Middle frontal gyrus (tissue), 1 donor: Measurements from ENCODE around the gene CIITA.
"Not testable (repeated sequence)": the region's sequence is repeated elsewhere in the genome, so short reads cannot be mapped to it uniquely, and the experiment has no call there.

Source experiments
- DNase-seq: peaks from one replicate; pipeline ENCODE4 v3.0.0-alpha.2; 2015; ENCODE audit warnings: low spot score; ENCODE audit errors: extremely low spot score

Gene CIITA

DNA sequence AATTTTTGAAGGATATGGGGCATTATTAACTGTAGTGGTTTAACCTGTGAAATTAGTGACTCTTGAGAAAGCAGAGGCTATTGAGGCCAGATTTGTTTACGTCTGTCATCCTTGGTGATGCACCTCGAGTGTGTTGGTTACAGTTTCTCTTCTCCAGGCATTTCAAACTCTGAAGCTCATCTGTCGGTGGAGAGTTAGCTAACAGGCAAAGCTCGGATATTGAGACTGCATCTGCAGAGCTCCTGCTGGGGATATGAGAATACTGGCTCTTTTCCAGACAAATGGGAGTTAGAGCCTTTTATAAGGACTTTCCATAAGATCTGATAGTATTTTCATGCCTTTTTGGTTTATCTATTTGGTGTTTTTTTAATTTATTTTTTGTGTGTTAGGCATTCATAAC, 74.0 kb downstream of the CIITA start:
- DNase-seq = no peak

DNA sequence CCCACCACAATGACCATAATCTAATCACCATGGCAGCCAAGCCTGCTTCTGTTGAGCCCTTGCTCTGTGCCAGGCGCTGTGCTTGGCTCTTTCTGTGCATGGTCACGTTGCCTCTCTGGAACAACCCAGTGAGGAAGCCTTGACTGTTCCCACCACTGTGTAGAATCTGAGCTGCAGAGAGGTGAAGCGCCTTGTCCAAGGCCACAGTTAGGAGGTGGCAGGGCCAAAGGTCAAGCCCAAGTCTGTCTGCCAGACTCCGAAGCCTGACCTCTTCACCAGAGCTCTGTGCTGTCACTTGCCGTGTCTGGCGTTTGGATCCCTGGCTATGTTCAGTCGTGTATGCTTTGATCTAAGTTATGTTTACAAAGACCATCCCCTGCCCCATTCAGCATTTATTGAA, 77.9 kb downstream of the CIITA start:
- no peak for DNase-seq

DNA sequence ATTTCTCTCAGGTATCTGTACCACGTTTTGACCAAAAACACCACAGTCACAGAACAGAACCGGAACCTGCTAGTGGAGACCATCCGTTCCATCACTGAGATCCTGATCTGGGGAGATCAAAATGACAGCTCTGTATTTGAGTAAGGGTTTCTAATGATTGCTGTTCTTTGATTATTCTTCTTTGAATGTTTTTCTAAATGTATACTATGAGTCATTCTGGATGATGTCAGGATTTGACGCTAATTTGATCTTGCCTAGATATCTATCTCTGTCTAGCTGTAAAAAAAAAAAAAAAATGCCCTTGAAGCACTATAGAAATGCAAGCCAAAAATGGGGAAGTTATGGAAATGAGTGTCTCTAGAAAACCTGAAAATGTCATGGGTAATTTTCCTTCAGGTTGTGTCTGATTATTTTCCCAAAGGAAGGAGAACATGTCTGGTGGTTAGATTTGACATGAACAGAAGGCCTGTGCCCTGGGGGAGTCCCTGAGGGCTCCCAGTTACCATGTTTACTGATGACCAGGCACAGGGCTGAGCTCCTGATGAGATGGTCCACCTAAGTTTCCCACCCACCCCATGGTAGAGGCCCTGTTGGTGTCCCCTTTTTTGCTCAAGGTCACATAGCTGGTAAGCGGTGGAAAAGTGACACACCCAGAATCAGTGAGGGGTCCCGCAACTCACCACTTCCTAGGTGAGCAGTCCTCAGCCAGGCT, 80.9 kb downstream of the CIITA start:
- DNase-seq = no peak

DNA sequence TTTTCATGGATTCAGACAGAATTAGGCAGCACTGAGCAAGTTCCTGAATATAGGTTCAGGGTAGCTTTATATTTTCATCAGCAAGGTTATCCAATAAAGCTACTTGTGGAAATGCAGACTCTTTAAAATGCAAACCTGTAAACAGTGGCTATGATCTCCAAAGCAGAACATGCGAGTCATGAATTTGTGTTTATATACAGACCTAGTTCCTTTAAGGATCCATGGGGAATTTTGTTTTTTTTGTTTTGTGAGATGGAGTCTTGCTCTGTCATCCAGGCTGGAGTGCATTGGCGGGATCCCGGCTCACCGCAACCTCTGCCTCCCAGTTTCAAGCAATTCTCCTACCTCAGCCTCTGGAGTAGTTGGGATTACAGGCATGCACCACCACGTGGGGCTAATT, 82.2 kb downstream of the CIITA start:
- DNase-seq = no peak

DNA sequence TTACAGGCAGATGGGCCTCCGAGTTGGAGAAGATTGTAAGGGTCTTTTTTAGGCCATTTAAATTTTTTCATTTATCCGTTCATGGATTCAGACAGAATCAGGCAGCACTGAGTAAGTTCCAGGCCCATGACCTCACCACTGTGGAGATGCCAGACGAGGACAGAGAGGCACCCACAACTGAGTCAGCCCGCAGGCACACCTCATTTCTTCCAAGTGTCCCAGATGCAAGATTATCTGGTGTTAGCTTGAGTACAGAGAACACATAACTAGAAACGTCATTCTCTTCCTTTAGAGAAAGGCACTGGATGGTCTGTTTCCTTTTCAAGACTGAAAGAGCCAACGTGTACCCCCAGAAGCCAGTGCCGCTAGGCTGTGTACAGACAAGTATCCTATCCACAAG, 84.2 kb downstream of the CIITA start:
- DNase-seq = no peak

DNA sequence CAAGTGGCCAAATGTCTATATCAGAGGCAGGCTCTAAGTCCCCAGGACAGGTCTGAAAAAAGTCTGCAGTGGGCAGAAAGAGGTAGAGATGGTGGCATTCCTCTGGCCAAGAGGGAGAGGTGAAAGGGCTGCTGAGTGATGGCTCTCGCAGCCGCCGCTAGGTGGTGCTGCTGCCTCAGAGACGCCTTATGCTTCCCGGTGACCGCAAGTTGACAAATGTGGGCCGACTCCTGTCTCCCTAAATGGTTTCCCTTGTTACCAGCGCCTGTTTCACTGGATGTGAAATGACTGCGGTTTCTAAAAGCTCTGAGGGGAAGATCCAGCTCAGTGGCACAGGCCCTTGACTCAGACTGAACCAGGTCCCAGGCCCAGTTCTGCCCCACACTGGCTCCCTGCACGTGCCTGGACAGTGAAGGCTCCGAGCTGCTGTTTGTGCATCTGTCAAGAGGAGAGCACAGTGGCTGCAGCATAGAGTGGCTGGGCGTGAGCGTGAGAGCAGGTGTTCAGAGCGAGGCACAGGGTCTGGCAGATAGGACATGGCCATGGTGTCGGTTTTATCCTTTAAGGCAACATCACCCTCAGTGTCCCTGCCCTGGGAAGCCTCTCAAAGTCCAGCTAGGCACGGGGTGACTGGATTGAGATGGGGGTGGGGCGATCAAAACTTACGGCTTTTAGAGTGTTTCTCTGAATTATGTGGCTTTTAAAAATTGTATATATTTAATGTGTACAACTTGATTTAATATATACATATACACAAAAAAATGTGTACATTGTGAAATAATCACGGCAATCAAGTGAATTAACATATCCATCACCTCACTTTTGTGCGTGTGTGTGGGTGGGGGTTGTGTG, 87.3 kb downstream of the CIITA start:
- peak; percentile 78 for DNase-seq

DNA sequence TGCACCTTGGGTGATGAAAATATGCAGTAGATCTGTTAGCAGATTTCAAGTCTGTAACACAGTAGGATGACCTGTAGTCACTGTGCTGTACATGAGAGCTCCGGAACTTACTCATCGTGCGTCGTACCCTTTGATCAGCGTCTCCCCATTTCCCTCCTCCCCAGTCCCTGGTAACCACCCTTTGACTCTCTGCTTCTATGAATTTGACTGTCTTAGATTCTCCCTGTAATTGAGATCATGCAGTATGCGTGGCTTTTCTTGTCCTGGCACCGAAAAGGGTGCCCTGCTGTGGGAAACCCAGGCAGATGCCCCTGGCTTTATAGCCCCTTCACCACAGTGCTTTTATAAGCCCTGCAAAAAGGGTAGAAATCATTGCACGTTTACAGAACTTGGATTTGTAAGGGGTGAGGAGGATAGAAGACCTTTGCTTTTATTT, 87.9 kb downstream of the CIITA start:
- DNase-seq = no peak

DNA sequence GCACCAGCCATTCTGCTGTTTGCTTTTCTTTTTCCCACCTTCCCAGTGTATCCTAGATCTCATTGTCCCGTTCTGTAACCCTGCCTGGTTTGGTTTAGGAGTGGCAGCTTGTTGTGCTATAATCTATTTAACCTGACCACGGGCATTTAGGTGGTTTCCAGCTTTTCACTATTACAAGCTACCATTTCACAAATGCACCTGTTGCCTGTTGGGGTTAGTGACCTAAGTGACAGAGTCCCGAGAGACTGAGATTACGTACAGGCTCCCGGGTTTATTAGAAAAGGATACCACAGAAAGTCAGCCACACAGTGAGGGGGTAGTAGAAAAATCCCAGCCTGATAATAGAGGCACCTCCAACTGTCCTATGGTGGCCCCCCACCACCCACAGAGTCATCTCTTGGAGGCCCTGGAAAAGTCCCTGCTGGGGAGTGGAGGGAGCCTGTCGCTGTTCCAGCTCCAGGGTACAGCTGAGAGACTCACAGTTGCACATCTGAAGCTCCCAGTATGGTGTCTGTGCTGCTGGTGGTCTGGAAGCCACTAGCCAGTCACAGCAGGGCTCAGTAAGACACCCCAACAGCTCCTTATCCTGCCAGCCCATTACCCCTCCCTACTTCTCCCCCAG, 88.5 kb downstream of the CIITA start:
- DNase-seq = no peak

DNA sequence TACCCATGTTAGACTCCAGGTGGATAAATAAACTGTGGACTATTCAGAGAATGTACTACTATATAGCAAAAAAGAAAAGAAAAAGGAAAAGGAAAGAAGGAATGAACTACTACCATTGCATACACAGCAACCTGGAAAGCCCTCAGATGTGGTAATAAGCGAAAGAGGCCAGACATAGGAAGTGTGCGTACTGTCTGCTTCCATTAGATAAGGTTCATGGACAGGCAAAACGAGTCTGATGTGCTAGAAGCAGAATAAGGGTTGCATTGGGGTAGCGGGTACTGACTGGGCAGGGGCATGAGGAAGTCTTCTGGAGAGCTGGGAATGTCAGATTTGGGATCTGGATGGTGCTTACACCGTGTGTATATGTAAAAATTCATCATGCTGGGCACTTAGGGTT, 89.1 kb downstream of the CIITA start:
- no peak for DNase-seq

DNA sequence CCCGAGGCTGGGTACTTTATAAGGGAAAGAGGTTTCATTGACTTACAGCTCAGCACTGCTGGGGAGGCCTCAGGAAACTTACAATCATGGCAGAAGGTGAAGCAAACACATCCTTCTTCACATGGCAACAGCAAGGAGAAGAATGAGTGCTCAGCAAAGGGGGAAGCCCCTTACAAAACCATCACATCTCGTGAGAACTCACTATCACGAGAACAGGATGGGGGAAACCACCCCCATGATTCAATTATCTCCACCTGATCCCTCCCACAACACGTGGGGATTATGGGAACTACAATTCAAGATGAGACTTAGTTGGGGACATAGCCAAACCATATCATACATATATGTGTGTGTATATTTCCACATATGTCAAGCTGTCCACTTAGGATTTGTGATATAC, 89.6 kb downstream of the CIITA start:
- DNase-seq = not testable (repeated sequence)

DNA sequence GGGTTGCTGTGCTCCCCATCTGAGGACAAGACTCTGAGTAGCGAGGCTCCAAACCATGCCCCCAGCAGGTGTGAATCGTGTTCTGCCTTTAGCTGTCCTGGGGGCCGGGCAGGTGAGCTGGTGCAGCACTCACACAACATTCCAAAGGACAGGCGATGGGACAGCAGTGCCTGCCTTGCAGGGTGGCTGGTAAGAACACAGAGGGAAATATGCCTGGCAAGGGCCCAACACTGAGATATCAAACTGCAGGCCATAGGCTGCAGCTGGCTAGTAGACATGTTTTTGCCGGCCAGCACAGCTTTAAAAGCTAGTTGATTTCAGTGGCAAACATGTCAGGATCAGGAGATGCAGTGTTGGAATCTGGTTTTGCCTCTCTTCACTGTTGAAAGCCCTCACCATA, 91.0 kb downstream of the CIITA start:
- no peak for DNase-seq

DNA sequence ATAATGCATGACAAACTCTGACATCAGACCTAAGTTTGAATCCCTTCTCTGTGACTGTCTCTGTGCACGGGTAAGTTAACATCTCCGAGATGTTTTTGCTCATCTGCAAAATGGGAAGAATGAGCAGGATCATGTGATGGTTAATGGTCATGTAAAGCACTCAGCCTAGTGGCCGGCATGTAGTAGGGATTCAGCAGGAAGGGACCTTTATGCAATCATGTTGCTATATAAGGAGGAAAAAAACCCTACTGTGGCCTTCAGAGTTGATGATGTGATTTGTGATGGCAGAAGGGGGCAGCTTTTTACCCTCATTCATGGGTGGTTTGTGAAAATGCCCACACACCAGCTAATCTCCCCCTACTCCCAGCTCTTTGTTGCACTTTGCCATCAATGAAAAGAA, 91.5 kb downstream of the CIITA start:
- DNase-seq = no peak

DNA sequence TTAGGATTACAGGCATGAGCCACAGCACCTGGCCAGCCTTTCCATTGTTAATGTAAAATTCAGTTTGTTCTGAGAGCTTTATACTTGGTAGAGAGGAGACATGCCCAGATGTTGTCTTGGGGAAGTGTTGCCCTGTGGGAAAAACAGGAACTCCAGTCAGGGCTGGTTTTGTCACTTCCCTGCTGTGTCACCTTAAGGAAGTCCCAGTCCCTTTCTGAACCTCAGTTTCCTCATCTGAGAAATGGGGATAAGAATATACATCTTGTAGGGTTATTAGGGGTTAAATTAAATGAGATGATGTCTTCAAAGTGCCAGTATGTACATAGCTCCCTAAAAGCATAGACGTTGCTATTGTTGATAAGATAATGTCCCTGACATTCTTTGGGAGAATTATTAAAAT, 92.6 kb downstream of the CIITA start:
- no peak for DNase-seq

DNA sequence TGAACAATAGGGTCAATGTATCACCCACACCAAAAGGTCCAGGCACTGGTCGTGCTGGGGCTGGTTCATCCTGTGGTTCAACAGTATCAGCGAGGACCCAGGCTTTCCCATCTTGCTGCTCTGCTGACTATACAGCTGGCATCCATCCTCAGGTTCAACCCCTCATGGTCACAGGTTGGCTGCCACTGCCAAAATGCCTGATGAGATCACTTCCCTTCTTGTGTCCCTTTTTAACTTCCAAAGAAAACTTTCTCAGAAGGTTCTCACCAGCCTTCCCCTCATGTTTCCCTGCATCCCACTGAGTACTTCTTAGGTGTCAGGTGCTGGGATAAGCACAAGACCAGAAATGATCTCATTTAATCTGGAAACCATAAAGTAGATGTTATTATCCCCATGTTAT, 93.1 kb downstream of the CIITA start:
- DNase-seq = no peak

DNA sequence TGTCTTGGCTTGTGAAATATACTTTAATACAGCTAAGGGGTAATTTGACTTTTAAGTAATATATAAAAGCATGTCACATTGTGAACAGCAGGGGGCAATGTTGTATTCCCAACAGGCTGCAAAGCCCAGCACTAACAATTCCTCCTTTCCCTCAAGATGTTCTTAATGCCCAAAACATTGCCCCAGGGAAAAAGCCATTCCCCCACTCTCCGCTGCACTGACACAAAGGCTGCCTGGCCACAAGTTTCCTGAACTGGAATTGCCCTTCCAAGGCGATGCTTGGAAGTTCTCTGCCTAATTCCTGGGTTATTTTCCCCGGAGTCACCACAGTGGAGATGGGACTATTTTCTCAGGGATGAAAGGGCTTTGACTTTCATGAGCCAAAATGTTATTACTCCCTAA, 94.6 kb downstream of the CIITA start:
- DNase-seq = peak; percentile 62

DNA sequence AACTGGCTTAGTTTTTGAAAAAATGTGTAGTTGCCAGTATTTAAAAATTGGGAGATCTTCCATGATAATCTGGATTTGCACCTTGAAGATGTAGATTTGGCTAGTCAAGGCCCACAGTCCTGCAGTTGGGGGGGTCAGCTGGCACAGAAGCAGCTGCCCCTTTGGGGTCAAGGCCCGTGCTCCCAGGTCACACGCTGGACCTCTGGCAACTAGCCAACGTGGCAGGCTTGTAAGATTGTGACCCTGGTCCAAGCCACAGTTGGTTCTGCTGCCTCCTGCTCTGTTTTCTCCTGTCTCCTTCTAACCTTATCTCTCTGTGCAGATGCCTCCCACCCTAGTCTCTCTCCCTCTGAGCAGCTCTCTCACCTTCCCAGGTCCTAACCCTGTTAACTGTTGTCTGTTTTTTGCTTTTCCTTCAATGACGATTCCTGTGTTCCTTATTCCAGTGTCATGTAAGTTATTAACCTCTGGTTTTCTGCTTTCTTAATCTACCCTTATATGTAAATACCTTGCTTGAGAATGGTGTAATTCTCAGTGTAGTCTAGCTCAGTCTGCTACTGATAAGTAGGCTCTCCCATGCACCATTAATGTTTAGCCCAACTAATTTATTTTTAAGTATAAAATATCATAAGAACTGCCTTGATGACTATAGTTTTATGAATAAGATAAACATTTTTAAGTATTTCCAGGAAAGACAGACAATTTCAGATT, 95.3 kb downstream of the CIITA start:
- DNase-seq = no peak

DNA sequence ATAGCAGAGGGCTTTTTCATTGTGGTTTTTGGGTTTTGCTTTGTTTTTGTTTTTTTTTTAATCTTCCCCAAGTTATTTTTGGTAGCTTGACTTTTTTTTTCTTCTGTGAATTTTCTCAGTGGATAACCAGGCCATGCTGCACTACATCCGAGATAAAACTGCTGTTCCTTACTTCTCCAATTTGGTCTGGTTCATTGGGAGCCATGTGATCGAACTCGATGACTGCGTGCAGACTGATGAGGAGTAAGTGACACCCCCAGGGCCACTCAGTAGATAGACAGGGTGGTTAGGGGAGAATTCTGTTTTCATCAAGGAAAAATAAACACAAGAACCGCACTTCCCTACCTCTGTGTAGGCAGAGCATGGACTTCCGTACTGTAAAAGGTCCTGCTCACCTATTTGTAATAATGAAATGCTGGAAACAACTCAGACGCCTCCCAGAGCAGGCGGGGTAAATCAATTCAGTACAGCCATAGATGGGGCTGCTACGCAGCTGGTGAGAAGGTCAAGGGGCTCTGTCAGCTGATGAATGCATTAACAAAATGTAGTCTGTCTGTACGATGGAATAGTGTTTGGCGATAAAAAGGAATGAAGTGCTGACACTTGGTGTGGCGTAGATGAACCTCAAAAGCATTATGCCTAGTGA, 95.9 kb downstream of the CIITA start:
- no peak for DNase-seq

DNA sequence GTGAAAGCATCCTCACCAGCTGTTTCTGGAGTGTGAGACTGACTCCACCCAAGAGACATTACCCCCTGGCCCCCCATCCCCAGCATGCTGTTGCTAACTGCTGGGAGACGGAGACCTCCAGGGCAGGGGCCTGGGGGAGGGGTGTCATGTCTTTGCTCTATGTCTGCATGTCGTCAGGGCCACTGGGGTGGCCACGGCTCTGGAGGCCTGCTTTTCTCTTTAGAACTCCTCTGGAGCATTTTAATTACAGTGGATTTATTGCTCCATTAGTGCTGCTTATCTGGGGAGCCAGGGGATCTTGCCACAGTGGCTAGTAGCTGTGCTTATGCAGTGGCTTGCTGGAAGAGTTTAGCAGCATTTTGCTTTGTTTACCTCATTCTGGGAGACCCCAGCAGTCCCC, 99.6 kb downstream of the CIITA start:
- no peak for DNase-seq

DNA sequence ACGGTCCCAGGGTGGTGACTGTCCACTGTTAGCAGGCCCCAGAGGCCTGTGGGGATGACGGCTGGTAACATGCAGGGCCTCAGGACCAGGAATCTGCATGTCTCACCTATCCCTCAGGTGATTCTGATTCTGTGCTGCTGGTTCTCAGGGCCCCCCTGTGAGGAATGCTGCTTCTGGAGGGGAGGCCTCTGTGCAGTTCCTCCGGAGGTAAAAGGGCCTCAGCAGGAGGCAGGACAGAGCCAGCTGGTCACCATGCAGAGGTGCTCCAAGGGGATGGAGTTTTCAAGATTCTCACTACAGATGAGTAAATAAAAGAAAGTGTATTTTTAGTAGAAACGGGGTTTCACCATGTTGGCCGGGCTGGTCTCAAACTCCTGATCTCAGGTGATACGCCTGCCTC, 101.1 kb downstream of the CIITA start:
- no peak for DNase-seq

DNA sequence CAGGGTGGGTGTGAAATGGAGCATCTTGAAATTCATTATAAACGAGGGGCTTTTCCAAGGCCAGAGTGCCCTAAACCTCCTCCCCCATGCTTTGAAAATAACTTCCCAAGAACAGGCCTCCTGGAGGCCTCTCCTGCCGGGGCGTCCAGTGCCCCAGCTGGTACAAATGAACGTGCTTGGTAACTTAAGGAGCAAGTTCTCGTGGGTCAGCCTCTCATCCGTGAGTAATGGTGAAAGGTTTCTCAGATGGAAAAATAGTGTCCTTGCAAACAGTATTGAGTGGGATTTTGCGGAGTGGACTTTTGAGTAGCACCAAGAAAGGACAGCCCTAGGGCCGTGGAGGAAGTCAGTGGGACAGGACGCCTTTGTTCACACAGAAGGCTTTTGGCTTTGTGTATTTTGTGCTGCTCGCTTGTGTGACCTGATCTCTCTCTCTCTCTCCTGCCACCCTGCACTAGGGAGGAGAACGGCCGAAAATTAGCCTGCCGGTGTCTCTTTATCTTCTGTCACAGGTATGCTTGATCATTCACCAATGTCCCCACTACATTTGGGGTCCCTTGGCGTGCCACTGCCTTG, 102.0 kb downstream of the CIITA start:
- DNase-seq = no peak
